GM19099 (cell line): ENCODE results near the gene BEAN1.

Experiments
- POLR2A ChIP-seq: IDR thresholded peaks from 3 replicates; pipeline ENCODE4 v1.6.1; 2011; ENCODE audit warnings: low read depth; ENCODE audit not compliant: insufficient read length; ENCODE audit errors: extremely low read depth

The BEAN1 gene

DNA sequence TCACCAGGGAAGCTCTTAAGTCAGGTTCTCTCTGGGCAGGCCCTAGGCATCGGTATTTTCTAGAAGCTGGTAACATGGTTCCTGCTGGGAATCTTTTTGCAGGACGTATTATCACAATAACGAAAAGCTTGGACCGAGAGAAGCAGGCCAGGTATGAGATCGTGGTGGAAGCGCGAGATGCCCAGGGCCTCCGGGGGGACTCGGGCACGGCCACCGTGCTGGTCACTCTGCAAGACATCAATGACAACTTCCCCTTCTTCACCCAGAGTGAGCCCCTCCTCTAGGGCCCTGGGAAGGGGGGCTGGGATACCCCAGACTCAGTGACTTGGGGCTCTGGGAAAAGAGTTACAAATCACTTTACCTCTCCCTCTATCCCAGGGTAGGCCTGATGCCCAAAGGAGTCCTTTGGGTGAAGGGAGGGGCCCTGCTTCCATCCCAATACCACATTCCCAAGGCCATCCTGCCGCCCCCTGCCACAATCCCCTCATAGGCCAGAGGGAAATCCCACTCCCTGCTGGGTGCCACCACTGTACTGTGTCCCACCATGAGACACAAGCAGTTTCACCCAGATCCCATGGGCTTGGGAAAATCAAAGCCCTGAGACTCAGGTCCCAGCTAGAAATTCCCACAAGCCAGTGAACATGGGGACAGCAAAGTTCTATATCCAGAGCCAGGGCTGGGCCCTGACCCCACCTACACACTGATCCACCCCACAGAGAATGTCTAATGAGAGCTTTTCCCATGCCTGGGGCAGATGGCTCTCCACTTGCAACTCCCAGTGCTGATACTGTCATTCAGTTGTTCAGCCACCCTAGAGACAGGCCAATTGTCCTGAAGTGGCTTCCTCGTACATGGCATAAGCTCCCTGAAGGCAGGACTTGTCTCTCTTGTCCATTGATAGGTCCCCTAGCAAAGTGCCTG lies 37.6 kb upstream of the BEAN1 start:
- TF ChIP-seq POLR2A, result no peak

DNA sequence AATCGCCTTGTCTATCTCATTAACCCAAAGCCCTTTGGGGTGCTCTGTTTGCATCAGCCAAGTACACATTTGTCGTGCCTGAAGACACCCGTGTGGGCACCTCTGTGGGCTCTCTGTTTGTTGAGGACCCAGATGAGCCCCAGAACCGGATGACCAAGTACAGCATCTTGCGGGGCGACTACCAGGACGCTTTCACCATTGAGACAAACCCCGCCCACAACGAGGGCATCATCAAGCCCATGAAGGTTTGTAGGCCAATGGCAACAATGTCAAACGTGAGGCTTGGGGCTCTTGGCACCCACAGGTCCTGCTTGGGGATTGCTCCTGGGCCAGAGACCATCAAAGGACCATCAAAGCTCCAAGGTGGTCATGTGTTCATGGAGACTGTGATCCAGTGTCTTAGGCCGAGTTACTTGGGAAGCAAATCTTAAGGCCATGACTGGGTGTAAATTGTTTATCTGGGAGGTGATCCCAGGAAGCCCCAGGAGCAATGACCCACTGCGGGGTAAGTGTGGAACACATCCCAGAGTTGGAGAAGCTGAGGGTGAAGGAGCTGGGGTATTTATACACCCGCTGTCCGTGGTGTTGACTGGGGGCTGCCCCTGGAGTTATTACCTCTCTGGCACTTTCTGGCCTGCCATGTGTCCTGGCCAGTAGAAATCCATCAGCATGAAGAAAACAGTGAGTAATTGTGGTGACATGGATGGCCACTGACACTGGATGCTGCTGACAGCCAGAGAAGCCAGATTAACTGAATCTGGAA lies 36.6 kb upstream of the BEAN1 start:
- no peak for TF ChIP-seq POLR2A

DNA sequence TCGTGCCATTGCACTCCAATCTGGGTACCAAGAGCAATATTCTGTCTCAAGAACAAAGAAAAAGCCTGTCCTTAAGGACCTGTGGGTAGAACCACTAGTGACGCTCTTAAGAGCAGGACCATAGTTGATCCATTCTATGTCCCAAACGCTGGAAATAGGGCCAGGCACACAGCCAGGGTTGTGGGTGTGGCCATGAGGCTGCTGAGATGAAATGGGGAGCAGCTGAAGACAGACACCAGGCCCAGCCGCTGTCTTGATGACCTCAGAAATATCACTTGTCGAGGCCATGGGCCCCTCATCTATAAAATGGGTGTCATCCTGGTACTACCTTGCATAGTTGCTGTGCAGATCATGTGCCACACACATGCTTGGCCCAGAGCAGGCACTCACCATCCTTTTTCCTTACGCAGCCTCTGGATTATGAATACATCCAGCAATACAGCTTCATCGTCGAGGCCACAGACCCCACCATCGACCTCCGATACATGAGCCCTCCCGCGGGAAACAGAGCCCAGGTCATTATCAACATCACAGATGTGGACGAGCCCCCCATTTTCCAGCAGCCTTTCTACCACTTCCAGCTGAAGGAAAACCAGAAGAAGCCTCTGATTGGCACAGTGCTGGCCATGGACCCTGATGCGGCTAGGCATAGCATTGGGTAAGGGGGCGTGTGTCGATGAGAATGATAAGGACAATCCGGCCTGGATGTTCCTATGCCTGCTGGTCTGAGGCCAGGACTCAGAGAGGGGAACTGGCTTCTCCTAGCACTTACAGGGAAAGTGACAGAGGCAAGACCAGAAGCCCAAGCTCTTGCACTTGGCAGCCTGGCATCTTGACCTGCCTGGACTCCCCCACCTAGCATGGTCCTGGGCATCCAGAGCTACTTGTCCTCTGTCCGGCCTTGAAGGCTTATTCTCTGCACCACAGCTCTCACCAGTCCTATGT lies 35.1 kb upstream of the BEAN1 start:
- TF ChIP-seq POLR2A, result no peak

DNA sequence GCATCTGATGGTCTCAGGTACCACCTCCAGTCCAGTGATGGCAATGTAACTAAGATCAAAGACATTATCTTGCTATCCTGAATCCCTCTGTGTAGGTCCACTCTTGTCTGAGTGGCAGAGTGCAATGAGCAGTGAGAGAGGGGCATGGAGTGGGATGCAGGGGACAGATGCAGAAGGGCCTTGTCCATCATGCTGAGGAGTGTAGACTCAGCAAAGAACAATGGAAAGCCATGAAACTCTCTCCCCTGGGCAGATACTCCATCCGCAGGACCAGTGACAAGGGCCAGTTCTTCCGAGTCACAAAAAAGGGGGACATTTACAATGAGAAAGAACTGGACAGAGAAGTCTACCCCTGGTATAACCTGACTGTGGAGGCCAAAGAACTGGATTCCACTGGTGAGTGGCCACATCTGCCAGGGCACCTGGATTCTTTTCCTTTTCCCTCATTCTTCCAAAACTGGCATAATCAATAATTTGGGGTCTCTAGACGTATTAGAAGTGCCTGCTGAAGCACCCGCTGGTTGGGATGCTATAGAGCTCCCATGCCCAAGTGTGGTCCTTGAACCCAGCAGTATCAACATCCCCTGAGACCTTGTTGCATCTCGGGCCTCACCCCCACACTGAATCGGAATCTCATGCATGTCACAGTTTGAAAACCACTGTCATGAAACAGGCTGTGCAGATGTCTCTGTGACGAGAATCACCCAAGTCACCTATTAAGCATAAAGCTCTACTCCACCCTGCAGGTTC lies 31.1 kb upstream of the BEAN1 start:
- TF ChIP-seq POLR2A, result no peak

DNA sequence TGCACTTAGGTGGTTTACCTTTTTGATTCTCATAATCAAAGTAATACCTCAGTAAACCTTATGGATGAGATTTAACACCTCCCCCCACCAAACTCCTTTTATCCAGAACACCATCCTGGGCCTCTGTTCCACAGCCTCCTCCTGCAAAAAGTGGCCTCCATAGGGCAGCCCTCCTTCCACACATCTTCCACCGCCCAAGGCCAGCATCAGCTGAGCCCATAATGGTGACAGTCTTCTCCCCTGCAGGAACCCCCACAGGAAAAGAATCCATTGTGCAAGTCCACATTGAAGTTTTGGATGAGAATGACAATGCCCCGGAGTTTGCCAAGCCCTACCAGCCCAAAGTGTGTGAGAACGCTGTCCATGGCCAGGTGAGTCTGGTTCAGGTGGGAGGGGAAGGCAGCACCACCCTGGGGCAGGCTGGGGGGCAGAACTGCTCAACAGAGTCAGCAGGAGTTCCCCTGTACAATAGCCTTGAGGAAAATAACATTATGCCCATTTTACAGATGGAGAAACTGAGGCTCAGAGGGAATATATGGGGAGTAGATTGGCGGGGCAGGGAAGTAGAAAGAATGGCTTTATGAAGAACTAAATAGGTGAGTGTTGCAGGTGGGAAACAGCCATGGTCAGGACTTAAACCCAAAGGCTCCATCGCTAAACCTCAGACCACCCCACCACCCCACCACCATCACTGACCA lies 29.2 kb upstream of the BEAN1 start:
- TF ChIP-seq POLR2A, result no peak

DNA sequence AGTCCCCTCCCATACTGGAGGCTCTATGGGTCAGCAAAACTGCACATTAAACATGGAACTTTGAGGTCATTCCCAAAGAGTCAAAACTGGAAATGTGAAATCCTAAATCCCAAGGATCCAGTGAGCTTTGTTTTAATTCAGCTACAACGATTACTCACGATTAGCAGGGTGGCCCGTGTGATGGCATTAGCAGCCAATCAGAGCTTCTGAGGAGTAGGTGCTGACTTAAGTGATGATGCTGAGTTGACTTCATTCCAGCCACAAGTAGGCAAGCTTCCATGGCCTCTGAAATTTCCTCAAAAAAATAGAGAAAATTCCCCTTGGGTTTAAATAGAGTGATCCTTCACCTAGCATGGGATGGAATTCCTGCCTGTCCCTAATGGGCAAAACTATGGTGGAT lies 28.1 kb upstream of the BEAN1 start:
- TF ChIP-seq POLR2A, result no peak

DNA sequence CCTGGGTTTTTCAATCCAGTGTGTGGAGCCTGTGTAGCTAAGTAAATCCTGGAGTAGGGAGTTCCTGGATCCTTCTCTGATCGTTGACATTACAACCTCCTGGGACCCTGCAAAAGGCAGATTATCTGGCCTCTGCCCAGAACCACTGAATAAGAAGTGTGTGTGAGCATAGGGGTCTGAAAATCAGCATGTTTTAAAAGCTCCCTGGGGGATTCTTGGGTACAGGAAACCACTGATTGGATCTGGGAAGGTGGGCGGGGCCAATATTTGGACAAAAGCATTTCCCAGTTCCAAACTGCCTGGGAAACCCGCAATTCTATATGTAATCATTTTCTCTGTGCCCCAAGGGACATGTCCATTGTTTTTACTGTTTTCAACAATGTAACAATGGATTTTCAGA lies 27.2 kb upstream of the BEAN1 start:
- no peak for TF ChIP-seq POLR2A

DNA sequence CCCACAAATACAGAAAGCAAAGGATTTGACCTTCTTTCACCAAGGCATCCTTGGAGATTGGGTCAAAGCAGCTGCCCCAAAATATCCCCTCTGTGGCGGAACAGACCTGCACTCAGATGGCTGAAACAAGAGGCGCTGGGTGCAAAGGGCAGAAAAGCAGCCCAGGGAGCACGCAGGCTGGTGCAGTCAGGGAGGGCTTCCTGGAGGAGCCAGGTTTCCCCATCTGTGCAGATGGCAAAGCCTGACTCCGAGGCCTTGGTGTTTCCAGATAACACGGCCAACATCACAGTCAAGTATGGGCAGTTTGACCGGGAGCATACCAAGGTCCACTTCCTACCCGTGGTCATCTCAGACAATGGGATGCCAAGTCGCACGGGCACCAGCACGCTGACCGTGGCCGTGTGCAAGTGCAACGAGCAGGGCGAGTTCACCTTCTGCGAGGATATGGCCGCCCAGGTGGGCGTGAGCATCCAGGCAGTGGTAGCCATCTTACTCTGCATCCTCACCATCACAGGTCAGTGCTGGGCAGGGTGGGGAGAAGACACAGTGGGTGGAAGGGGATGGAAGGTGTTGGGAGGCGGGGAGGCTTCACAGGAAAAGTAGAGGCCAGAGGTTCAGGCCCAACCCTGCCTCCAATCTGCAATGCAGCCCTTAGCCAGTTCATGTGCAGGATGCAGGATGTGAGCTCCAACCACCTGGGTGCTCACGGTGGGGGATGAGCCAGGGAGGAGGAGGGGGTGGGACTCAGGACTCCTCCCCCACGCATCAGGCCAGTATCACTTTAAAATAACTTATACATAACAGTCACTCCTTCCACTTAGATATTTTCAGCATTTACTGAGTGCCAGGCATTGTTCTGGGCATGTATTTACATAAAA lies 26.4 kb upstream of the BEAN1 start:
- TF ChIP-seq POLR2A, result no peak

DNA sequence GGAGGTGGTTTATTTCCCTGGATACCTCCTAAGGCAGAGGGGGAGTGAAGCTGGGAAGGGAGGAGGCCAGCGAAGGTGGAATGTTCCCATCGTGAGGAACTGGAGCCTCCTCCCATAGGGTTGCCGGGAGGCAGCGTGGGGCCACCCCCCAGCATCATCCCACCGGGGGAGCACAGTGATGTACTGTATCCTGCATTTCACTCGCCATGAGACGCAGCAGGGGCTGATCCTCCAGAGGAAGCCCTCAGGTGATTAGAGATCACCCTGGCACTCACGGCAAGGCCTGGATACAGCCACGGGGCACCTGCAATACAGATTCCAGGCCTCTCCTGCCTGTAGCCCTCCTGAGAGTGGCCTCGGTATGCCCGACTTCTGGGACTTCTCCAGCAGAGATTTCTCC lies 25.5 kb upstream of the BEAN1 start:
- no peak for TF ChIP-seq POLR2A

DNA sequence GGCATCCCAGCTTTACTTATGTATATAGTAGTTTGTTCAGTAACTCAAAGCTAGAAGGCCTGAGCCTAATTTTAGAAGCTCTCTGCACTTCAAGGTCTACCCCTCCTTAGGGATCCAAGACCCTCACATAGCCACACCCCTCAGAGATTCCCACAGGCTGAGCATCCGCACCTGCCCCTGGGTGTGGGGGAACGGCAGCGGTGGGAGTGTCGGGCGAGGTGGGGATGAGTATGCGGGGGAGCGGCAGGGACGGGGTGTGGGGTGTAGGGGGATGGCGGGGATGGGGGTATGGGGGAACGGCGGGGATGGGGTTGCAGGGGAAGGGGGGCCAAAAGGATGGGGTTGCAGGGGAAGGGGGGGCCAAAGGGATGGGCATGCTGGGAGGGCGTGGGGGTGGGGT lies 24.9 kb upstream of the BEAN1 start:
- TF ChIP-seq POLR2A, result no peak

DNA sequence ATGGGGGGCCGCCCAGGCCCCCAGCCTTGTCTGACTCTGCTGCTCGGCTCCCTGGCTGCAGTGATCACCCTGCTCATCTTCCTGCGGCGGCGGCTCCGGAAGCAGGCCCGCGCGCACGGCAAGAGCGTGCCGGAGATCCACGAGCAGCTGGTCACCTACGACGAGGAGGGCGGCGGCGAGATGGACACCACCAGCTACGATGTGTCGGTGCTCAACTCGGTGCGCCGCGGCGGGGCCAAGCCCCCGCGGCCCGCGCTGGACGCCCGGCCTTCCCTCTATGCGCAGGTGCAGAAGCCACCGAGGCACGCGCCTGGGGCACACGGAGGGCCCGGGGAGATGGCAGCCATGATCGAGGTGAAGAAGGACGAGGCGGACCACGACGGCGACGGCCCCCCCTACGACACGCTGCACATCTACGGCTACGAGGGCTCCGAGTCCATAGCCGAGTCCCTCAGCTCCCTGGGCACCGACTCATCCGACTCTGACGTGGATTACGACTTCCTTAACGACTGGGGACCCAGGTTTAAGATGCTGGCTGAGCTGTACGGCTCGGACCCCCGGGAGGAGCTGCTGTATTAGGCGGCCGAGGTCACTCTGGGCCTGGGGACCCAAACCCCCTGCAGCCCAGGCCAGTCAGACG lies 24.4 kb upstream of the BEAN1 start:
- no peak for TF ChIP-seq POLR2A

DNA sequence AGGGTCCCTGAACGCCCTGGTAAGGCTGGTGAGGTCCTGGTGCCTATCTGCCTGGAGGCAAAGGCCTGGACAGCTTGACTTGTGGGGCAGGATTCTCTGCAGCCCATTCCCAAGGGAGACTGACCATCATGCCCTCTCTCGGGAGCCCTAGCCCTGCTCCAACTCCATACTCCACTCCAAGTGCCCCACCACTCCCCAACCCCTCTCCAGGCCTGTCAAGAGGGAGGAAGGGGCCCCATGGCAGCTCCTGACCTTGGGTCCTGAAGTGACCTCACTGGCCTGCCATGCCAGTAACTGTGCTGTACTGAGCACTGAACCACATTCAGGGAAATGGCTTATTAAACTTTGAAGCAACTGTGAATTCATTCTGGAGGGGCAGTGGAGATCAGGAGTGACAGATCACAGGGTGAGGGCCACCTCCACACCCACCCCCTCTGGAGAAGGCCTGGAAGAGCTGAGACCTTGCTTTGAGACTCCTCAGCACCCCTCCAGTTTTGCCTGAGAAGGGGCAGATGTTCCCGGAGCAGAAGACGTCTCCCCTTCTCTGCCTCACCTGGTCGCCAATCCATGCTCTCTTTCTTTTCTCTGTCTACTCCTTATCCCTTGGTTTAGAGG lies 23.5 kb upstream of the BEAN1 start:
- no peak for TF ChIP-seq POLR2A

DNA sequence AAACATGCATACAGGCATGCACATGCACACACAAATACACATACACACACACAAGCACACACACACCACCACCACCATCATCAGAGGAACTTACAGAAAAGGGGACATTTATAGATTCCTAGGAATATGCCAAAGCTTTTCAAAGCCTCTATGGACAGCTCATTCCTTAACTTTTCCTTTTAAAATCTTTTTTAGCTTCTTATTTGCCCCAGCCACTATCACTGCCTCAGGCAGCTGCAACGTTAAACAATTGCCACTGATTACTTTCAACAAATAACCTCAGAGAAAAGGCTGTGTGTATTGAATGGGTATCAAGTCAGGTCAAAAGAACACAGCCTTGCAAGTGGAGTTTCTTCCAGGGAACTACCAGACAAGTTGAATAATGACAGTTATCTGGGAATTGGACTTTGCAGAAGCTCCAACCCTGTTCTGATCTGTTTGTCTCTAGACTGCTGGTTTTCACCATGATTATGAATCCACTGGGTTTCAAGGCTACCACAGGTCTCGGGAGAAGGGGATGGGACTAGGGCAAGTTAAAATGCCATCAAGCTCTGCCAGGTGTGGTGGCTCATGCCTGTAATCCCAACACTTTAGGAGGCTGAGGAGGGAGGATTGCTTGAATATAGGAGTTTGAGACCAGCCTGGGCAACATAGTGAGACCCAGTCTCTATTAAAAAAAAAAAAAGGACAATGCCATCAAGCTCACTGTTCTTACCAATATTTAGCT lies 21.9 kb upstream of the BEAN1 start:
- no peak for TF ChIP-seq POLR2A
